ENCODE measurements around the gene CTDSPL. TPM values are rescaled to one million over a fixed set of nuclear protein-coding genes. Genes with fewer than 3 reads are reported as not detected.

CTDSPL gene
- total and polyA plus RNA-seq, 7 donors, result 2.7 to 24.6 (median 6.8) TPM

DNA sequence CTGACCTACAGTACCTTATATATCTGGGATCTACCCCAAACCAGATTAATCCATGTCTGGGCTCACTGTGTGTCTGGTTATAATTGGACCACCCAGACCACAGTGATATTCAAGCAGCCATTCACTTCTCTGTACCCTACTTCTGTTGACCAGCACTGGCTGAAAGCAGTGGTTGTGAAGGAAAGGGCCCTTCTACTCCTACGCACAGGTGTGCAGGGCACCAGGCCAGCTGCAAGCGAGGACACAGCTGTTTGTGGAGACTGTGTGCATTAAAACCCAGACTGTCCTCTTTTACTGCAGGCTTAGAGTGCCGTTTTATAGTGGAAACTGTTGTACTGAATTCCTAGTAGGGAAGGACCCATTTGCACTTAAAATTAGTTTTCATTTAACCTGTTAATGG lies 29.5 kb downstream of the CTDSPL start:
- Histone ChIP-seq H3K4me1 (peaks cover 19% of the 10 kb centered on the region), H3K4me3 (no peak overlapping the region), H3K9me3 (no peaks in the 10 kb centered on the region), H3K27ac (peak overlapping the region; percentile 19), H3K27me3 (ENCODE audit: insufficient read depth in 3 of 3, low read length in 2 of 3) (no peaks in the 10 kb centered on the region), H3K36me3 (ENCODE audit: insufficient read depth in 1 of 2, low read depth in 1 of 2) (no peaks in the 10 kb centered on the region)
- DNase-seq (no peak), ATAC-seq (no peak)
- intact Hi-C loops (cut with DNase I), result no loop called here
- TF ChIP-seq, protein P1, sequence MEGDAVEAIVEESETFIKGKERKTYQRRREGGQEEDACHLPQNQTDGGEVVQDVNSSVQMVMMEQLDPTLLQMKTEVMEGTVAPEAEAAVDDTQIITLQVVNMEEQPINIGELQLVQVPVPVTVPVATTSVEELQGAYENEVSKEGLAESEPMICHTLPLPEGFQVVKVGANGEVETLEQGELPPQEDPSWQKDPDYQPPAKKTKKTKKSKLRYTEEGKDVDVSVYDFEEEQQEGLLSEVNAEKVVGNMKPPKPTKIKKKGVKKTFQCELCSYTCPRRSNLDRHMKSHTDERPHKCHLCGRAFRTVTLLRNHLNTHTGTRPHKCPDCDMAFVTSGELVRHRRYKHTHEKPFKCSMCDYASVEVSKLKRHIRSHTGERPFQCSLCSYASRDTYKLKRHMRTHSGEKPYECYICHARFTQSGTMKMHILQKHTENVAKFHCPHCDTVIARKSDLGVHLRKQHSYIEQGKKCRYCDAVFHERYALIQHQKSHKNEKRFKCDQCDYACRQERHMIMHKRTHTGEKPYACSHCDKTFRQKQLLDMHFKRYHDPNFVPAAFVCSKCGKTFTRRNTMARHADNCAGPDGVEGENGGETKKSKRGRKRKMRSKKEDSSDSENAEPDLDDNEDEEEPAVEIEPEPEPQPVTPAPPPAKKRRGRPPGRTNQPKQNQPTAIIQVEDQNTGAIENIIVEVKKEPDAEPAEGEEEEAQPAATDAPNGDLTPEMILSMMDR (IDR thresholded peaks at IDR 0.05), result no peak
- 36 to 47% (median 43%) methylated on average over 3 of the region's 3 CpGs for WGBS, 3 donors

DNA sequence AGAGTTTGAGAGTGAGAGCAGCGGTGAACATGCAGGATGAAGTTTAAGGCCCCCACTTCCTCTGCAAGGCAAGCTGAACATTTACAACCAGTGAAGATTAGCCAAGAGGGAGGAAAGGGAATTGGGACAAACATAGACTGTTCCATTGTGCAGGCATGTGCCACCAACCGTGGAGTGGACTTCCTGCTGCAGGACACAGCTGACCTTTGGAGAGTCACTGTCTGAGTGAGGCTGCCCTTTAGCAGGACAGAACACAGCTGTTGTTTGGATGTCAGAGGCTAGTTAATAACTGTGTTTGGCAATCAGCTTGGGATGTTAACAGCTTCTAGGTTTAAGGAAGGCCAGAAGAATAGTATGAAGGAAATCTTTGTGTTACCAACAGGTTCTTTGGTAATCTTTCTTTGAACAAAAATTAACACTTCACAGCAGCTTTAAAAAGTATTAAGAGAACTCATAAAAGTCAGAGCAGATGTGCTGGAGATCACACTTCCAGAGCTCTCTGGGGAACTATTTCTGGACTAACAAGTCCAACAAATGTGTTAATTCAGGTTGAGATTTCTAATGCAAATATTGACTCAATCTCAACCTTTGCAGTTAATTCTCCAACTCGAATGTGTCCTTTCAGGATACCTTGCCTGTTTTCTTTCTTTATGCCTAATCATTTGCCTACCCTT lies 31.4 kb downstream of the CTDSPL start:
- ATAC-seq, result peak; percentile 87 to 98 (median 97)
- WGBS, 3 donors, result 18 to 20% (median 19%) methylated on average over 3 of the region's 3 CpGs

DNA sequence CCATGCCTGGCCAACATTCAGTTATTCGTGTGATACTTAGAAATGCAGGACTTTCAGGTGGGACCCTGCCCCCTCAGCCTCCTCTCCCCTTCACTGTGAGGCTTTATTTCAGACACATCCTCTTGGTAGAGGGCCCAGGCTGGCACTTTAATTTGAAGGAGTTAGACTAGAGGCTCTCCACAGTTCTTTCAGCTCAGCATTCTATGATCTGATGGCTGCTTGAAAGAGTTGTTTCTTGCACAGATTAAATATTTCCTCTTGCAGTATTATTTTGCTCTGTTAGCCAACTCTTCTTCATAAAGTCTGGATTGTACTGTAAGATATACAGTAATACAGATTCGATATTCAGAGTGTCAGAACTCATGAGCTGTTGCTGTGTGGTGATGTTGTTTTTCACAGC lies 35.1 kb downstream of the CTDSPL start:
- no peak for DNase-seq
- no peak overlapping the region for H3K4me3 ChIP-seq
- H3K27ac ChIP-seq, result no peak overlapping the region
- H3K36me3 ChIP-seq (ENCODE audit: insufficient read depth in 1 of 2, low read depth in 1 of 2), result no peaks in the 10 kb centered on the region
- ATAC-seq, result no peak
- 64 to 73% (median 65%) methylated on average over 2 of the region's 2 CpGs for WGBS, 3 donors
- peaks cover 19% of the 10 kb centered on the region for H3K4me1 ChIP-seq
- TF ChIP-seq, protein P1 (IDR thresholded peaks at IDR 0.05), result no peak
- H3K27me3 ChIP-seq (ENCODE audit: insufficient read depth in 3 of 3, low read length in 2 of 3), result no peaks in the 10 kb centered on the region
- intact Hi-C loops (cut with DNase I), result no loop called here
- no peaks in the 10 kb centered on the region for H3K9me3 ChIP-seq

More for the DNA sequence above, 31.4 kb downstream of the CTDSPL start:
- TF ChIP-seq, protein P1 (IDR thresholded peaks at IDR 0.05), result no peak
- no peaks in the 10 kb centered on the region for H3K27me3 ChIP-seq (ENCODE audit: insufficient read depth in 3 of 3, low read length in 2 of 3)
- peaks cover 19% of the 10 kb centered on the region for H3K4me1 ChIP-seq
- DNase-seq, result peak; percentile 43 to 78
- H3K36me3 ChIP-seq (ENCODE audit: insufficient read depth in 1 of 2, low read depth in 1 of 2), result no peaks in the 10 kb centered on the region
- intact Hi-C loops (cut with DNase I), result no loop called here
- H3K4me3 ChIP-seq, result no peak overlapping the region
- peak overlapping the region; percentile 62 for H3K27ac ChIP-seq
- no peaks in the 10 kb centered on the region for H3K9me3 ChIP-seq

DNA sequence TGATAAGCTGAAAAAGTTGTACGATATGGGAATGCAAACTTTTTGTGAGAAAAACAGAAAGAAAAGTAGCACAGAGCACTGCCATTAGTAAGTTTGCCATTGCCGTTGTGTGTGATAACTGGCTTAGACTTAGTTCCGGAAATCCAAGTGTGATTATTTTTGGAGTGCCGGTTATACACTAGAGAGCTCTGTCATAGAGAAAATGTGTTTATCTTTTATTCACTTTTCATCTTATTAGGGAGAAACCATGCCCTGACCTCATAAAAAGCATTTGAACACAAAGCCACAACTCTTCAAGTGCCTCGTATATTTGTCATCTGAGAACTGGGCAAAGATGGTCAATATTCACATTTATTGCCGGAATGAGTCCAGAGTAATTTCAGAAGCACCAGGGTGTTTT lies 36.1 kb downstream of the CTDSPL start:
- intact Hi-C loops (cut with DNase I), result no loop called here
- TF ChIP-seq, protein P1 (IDR thresholded peaks at IDR 0.05), result no peak
- Histone ChIP-seq H3K27ac (no peak overlapping the region), H3K36me3 (ENCODE audit: insufficient read depth in 1 of 2, low read depth in 1 of 2) (no peaks in the 10 kb centered on the region), H3K27me3 (ENCODE audit: insufficient read depth in 3 of 3, low read length in 2 of 3) (no peaks in the 10 kb centered on the region), H3K9me3 (no peaks in the 10 kb centered on the region), H3K4me1 (peaks cover 14% of the 10 kb centered on the region), H3K4me3 (no peak overlapping the region)
- 59 to 75% (median 69%) methylated on average over 6 of the region's 6 CpGs for WGBS, 3 donors
- DNase-seq (no peak), ATAC-seq (no peak)

DNA sequence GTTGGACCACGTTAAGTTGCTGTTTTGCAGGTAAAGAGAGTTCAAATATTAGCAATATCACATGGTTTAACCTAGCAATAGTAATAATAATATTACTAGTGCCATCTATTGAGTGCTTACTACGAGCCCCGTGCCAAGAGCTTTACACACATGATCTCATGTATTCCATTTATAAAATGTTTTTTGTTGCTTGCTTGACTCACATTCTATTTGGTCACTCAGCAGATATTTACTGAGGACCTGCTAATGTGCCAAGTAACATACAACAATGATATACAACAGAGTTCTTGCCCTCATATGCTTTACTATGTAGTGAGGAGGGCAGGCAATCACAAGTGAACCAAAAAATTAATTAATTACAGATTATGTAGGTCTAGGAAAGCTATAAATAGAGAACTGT lies 36.7 kb downstream of the CTDSPL start:
- ATAC-seq, result peak in 2 of 4 donors; percentile 39 to 56
- intact Hi-C loops (cut with DNase I), result no loop called here
- Histone ChIP-seq H3K9me3 (no peaks in the 10 kb centered on the region), H3K27ac (no peak overlapping the region), H3K36me3 (ENCODE audit: insufficient read depth in 1 of 2, low read depth in 1 of 2) (no peaks in the 10 kb centered on the region), H3K4me3 (no peak overlapping the region), H3K27me3 (ENCODE audit: insufficient read depth in 3 of 3, low read length in 2 of 3) (no peaks in the 10 kb centered on the region), H3K4me1 (peaks cover 7% of the 10 kb centered on the region)
- DNase-seq, result no peak
- TF ChIP-seq, protein P1 (IDR thresholded peaks at IDR 0.05), result no peak
- 75 to 83% (median 81%) methylated on average over 3 of the region's 3 CpGs for WGBS, 3 donors

Measured in psoas muscle (tissue), 8 donors.